GM10847 (cell line): Measurements from ENCODE around the gene GALNT4.

Experiments used
- POLR2A ChIP-seq: IDR thresholded peaks from 2 replicates; pipeline ENCODE4 v1.6.1; 2011; ENCODE audit not compliant: insufficient read length; ENCODE audit errors: extremely low read depth

The GALNT4 gene

DNA sequence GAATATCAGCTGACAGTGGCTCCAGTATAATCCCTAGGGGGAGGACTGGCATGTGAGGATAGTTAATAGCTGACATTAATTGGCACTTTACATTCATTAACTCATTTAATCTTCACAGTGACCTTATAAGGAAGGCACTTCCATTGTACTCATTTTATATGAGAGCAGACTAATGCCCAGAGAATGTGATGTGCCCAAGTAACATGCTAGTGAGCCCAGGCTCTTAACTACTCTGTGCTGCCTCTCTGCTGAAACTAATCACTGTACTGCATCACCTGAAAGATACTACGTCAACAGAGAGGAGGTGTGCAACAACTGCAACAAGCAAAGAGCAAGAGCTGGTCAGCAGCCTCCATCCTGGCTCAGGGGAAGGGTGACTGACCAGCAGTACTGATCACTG is 40.1 kb downstream of the GALNT4 start:
- TF ChIP-seq POLR2A: no peak

DNA sequence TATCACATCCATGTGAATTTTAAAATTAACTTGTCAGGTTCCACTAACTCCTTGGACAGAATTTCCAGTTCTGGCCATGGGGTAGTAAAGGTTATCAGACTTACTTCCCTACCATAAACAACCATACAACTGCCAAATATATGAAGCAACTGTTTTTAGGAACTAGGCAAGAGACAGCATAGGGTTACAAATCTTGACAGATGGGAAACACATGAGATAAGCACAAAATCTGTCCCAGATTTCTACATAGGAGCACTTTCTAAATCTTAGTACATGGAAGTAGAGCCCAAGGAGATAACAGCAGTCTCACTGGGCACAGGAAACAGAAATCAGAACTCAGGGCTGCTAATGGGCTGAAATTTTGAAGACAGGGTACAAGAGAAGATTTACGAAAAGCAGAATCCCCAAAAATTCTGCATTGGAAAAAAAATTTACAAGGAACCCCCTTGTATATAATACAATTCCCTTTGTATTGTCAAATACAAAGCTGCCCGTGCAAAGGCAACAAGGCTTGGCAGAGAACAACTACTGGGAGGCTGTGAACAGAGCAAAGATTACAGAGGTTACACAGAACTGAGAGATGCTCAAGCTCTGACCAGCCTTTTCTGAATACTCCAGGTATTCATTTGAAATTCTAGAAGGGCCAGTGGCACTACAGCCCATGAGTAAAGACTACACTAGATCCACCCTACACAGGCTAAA is 43.2 kb downstream of the GALNT4 start:
- TF ChIP-seq POLR2A: no peak

DNA sequence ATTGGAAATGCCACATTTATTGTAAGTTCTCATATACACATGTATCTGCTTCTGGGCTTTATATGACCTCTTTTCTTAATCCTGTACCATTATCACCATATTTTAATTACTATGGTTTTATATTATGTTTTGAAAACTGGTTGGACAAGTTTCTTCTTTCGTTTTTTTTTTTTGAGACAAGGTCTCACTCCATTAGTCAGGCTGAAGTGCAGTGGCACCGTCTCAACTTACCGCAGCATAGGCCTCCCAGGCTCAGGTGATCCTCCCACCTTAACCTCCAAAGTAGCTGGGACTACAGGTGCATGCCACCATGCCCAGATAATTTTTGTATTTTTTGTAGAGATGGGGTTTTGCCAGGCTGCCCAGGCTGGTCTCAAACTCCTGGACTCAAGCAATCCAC is 44.6 kb downstream of the GALNT4 start:
- TF ChIP-seq POLR2A: no peak

DNA sequence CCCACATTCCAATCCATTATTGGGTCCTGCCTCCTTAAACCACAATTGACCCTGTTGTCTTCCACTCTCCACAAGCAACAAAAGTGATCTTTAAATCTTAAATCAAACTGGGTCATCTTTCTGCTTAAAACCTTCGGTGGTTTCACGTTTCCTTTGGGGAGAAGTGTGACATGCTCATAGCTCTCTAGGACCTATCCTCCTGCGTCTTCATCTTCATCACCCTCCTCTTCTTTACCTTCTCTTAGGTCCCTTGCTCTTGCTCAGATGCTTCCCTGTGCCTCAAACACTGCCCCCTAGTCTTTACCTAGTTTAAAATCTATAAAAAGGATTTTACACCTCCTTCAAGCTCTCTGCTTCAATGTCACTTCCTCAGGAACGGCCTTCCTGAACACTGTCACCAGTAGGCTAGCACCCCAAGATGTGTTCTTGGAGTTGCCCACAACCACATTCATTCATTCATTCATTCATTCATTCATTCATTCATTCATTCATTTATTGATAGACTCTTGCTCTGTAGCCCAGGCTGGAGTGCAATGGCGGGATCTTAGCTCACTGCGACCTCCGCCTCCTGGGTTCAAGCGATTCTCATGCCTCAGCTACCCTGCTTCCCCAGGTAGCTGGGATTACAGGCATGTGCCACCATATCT is 46.8 kb downstream of the GALNT4 start:
- TF ChIP-seq POLR2A: no peak

DNA sequence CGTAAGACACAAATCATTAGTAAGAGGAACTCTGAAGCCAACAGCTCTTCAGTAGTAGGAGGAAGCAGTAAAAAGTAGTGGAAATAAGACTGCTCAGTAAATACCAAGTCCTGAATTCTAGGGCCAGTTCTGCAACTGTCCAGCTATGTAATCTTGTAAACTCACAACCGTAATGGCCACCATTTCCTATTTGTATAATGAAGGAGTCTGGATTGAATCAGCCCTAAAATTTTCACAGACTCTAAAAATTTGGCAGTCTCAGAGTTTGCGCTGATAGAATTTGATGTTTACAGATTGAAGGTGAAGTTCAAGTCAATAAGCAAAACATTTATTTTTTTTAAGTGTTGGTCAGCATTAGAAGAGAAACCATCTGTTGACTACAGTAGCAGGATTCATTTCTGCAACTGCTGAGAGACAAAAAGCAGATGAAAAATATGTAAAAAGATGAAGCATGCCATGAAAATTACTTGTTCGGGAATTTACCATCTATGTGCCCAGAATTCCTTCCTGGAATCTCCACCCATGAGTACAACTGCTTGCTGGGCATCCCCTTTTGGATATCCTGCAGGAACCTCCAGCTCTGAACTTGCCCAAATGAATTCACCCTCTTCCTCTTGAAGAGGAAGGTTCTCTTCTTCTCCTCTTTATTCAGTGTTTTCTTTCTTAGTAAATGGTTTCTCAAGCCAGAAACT is 47.5 kb downstream of the GALNT4 start:
- TF ChIP-seq POLR2A: no peak

DNA sequence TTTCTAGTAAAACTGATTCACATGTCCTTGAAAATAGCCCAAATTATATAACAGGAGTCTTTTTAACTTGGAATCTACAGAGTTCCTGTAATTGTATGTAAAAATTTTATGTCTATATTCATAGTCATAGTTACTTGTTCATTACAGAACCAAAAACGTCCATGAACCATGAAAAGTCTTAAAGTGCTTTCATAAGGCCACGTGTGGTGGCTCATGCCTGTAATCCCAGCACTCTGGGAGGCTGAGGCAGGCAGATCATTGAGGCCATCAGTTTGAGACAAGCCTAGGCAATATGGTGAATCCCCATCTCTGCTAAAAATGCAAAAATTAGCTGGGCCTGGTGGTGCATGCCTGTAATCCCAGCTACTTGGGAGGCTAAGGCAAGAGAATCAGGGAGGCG is 48.4 kb downstream of the GALNT4 start:
- no peak for TF ChIP-seq POLR2A

DNA sequence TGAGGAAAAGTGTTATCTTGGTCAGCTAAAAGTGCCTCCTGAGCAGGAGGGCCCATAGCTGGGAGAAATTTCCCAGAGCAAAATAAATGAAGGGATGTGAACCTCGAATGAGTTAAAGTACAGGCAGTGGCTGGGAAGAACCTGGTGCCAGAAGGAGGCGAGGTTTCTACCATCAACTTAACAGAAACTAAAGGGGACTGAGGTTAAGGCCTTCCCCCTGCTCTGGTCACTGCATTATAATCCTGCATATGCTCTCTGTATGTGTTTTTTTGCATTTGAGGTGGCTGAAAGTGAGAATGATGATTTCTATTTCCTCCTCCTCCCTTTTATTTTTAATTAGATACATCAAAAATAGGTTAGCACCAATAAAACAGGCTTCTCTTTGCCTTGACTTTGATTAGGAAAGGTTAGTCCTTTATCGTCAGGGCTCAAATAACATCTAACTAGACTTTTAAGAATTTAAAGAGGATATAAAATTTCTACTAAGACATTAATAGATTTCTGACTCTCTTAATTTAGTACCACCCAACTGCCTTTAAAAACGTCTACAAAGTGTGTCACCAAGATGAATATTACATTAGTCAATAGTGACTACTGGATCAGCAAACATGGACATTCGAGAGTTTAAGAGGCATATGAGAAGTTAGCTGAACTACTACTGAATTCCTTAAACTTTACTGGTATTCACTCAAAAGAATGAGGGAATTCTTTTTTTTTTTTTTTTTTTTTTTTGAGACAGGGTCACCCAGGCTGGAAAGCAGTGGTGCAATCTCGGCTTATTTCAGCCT is 49.2 kb downstream of the GALNT4 start:
- TF ChIP-seq POLR2A: no peak

DNA sequence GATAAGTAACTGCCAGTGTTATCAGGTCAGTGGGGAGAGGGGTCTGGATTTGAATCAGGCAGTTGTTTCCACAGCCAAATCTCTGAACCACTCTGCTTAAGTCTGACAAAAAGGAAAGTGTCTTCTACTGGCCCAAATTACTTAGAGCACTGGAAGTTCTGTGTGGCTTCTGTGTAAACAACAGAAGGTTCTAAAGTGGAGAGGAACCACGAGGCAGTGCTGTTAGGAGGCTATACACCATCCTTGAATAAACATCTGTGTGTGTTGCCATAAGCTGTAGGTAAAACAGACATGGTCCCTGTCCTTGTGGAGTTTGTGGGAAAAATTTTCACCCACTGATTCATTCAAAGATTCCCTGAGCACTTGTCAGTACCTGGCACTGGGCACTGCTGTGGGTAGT is 50.0 kb downstream of the GALNT4 start:
- TF ChIP-seq POLR2A: no peak
